Measurements from ENCODE around the gene SWT1.
"Not testable (repeated sequence)": the region's sequence is repeated elsewhere in the genome, so short reads cannot be mapped to it uniquely, and the experiment has no call there.

GRCh38 chr1:185255595-185255994 is 98.6 kb downstream of the SWT1 start:
- not testable (repeated sequence) for TF ChIP-seq RAD21 (IDR thresholded peaks at IDR 0.05; ENCODE audit: low read length); CTCF (IDR thresholded peaks at IDR 0.05); EZH2phosphoT487 (IDR thresholded peaks at IDR 0.05; ENCODE audit: borderline replicate concordance, low read depth)
